Stimulated activated CD4-positive, alpha-beta T cell treated with anti-CD3 and anti-CD28 coated beads, Interleukin-12 subunit alpha, Interleukin-12 subunit beta, amount 100 ng/mL, for 48 hours (primary cell): Measurements from ENCODE around the gene PLBD2.
A peak's percentile ranks its signal among the peaks of the same experiment; 100 is the strongest.

Experiments
- DNase-seq, 3 donors: peaks; one replicate each; pipeline ENCODE4 v3.0.0-alpha.2; 2020; ENCODE audit warnings: low read depth in 2 of 3, low spot score in 1 of 3

The PLBD2 gene

DNA sequence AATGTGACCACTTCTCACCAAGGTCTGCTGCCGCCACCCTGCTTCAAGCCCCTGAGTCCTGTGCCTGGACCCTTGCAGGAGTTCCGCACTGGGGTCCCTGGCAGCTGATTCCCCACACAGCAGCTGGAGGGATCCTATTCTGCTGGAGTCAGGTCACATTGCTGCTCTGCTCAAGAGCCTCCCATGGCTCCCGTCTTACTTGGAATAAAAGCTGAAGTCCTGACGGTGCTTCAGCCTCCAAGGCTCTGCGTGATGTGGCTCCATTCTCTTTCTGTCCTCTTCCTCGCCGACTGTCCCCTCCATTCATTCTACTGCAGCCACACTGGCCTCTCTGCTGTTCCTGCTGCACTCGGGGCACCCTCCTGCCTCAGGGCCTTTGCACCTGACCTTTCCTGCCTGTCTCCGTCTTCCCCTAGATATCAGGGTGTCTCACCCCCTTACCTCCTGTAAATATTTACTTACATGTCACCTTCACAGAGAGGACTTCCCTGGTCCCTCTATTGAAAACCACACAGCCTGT, 56.2 kb downstream of the PLBD2 start:
- DNase-seq, result no peak

DNA sequence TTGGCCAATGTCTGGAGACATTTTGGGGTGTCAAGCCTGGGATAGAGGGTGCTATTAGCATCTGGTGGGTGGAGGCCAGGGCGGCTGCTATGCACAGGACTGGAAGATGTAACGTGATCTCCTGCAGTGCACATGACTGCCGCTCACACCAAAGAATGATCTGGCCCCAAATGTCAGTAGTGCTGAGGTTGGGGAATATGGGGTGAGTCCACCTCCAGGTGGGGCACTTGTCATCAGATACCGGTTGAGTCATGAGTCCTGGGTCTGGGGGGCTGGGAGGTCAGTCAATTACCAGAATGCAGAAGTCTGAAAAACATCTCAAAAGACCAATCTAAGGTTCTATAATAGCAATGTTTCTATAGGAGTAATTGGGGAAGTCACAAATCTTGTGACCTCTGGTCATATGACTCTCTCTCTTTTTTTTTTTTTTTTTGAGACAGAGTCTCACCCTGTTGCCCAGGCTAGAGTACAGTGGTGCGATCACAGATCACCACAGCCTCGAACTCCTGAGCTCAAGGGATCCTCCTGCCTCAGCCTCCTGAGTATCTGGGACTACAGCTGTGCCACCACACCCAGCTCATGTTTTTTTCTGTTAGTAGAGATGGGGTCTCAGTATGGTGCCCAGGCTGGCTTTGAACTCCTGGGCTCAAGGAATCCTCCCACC, 57.8 kb downstream of the PLBD2 start:
- DNase-seq, result no peak

DNA sequence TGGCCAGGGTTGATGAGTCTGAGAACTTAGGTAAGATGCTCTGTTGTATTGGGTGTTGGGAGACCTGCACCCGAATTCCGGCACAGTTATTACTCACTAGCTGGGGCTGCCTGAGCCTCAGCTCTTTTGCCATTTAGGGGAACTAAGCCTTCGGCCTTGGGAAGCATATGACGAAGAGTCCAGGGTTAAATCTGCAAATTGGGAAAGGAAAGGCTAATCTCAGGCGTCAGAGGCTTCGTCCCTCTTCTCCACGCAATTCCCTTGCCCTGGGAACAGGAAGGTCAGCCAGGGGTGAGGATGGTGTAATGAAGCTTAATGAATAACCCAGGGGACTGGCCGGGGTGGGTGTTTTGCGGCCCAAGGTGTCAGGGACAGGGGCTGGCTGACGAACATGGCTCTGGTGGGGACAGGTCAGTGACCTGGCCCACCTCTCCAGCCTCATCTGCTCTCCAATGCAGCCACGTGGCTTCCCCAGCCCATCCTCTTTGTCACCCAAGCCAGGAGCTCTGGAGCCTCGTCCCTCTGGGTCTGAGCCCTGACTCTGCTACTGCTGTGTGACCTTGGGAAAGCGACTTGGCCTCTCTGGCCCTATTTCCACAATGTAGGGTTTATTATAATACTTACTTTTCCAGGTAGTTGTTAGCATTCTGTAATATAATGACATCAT, 60.0 kb downstream of the PLBD2 start:
- DNase-seq, result no peak

DNA sequence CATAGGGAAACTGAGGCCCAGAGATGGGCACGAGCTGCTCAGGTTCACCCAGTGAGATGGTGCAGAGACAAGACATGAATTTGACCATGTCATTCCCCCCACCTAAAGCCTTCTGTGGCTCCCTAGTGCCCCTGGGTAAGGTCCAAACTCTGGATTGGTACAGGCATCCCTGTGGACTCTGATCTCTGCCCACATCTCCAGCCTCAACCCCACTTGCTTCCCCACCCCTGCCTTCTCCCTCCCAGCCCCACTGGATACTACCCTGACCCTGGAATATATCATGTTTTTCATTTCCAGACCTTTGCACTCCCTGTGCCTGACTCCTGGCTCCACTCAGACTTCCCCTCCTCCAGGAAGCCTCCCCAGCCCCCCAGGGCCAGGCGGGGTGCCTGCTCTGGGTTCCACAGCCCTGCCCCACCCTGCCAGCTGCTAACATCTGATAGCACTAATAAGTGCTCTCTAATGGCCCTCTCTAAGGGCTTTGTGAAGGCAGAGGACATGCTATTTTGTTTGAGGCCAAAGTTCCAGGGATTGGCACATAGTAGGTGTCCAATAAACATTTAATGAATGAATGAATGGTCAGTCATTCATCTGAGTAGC, 62.7 kb downstream of the PLBD2 start:
- no peak for DNase-seq

DNA sequence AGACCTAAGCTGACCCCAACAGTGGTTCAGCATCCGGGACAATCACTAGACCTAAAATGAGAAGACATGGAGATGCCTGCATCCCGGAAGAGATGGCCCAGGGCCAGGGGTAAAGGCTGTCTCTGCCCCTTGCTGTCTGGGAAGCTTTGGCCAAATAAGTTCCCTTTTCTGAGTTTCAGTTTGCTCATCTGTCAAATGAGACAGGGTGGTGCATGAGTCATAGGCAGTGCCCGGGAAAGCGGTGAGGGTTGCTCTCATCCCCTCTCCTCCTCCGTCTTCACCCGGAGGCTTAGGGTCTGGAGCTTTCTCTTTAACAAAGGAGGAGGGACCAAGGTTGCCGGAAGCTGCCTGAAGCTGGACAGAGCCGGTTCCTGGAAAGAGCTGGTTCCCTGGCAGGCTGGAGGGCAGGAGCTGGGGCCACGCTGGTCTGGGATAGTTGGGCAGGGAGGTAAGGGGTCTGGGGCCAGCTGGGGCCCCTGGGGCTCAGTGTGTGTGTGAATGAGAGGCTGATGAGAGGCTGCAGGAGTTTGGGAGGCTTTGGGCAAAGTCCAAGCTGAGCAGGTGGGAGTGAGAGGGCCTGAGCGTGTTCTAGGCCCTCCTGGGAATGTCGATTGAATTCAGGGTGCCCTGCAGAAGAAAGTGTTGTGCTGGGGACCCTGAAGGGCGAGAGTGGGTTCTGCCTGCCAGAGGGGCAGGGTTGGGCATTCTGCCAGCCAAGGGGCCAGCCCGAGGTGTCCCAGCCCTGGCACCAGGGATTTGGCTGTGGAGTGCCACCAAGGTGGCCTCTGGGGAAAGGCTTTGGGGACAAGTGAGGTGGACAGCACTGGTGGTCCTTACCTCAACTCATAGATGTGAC, 63.9 kb downstream of the PLBD2 start, which contains the start of gene SDSL:
TSS of gene SDSL (plus strand) at position 351 of the 856 bp plus-strand sequence. CDS start 5,603 bp downstream, outside the sequence.
- peak; percentile 7 to 19 (median 9) for DNase-seq

DNA sequence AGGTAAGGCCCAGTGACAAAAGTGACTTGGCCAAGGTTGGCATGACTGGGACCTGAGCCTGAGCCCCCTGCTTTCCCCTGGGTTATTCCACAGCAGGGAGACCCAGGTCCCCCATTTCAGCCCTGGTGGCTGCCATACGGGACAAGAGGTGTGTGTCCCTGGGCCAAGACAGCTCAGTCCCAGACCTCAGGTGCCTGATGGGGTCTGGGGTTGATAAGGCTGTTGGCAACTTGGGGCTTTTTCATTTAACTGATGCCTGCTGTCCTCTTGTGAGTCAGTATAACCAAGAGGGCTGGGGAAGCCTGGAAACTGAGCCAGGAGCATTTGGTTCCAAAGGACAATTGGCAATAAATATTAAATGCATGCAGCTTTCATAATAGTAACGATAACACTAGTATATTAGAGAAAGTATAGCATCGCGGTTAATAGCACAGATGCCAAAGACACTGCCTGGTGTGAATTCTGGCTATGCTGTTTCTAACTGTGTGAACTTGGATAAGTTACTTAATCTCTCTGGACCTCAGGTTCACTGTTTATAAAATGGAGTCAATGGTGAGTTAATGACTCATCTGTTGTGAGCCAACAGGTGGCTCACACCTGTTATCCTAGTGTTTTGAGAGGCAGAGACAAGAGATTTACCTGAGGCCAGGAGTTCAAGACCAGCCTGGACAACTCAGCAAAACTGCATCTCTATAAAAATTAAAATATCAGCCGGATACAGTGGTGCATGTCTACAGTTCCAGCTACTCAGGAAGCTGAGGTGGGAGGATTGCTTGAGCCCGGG, 64.7 kb downstream of the PLBD2 start:
- DNase-seq, result no peak

DNA sequence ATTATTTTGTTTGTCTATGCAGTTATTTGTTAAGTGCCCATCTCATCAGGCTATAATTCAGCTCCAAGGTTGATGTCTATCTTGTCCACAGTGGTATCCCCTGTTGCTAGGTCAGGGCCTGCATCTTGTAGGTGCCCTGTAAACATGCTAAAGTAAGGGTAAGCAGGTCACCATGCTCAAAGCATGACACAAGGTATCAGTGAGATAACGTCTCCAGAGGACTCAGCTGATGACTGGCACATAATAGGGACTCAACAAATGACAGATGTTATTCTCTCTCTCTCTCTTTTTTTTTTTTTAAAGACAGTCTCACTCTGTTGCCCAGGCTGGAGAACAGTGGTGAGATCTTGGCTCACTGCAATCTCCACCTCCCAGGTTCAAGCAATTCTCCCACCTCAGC, 66.1 kb downstream of the PLBD2 start:
- DNase-seq, result no peak

DNA sequence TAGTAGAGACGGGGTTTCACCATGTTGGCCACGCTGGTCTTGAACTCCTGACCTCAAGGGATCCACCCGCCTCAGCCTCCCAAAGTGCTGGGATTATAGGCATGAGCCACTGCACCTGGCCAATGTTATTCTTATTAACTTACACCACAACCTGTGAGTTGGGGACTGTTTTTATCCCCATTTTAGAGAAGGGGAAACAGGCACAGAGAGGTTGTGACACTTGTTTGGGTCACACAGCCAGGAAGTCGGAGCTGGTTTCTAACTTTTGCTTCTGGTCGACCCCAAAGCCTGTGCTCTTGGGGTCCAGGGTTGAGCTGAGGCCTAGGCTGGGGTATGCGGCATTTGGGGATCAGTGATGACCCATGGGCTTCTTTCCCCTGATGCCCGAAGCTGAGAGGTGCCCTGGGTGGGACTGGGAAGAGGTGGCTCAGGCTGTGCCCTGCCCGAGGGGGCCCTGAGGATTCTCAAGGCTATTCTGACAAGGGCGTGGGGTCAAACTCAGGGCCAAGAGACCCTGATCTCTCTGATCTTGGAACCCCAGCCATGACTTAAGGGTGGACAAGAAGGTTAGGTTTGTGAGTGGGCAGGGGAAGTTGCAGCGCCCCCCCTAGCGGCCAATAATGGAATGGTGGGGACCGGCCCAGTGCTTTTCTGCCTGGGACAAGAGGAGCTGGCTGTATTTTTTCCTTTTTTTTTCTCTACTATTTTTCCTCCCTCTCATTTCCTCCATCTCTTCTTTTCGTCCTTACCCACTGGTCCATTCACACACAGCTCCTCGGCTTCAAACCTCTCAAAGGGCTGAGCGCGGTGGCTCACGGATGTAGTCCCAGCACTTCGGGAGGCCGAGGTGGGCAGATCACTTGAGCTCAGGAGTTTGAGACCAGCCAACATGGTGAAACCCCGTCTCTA, 66.8 kb downstream of the PLBD2 start:
- peak; percentile 30 to 62 (median 34) for DNase-seq

DNA sequence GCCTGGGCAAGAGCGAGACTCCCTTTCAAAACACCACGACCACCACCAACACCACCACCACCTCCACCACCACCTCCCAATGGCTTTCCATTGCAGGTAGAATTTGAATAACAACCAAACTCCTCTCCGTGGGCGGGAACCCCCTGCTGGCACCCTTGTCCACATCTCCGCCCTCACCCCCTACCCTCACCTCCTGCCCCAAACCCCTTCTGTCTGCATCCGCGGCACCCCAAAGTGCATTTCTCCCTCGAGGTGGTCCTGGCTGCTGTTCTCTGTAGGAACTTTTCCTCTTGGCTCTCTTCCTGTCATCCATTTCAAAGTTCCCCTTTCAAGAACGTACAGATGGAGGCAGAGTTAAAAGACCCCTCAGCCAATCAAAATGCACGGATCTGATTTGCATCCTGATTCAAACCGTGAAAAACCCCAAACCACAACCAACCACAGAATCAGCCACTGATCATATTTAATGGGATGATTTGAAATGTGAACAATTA, 67.6 kb downstream of the PLBD2 start:
- DNase-seq, result no peak

DNA sequence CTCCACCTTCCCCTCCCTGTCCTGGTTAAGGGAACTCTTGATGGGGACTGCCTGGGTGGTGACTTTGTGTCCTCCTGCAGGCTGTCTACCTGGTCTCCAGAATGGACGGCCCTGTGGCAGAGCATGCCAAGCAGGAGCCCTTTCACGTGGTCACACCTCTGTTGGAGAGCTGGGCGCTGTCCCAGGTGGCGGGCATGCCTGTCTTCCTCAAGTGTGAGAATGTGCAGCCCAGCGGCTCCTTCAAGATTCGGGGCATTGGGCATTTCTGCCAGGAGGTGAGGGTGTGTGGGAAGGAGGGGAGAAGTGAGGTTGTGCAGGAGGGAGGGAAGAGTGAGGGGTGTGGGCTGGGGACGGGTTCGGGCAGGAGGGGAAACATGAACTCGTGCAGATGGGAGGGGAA, 69.5 kb downstream of the PLBD2 start:
- DNase-seq, result no peak

DNA sequence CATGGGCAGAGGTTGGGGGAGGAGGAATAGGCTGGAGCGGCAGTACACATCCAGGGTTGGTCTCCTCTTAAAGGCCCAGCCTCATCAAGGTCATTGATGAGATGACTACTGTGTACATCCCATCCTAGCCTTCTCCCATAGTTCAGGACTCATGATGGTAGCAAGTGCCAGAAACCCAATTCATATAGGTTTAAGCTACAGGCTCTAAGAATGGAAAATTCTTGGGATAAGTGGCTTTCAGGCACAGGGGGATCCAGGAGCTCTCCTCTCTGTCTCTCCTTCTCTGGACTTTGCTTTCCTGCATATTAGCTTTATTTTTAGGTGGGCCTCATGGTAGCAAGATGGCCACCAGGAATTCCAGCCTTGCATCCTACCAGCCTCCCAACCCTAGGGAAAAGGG, 70.1 kb downstream of the PLBD2 start:
- DNase-seq, result no peak

DNA sequence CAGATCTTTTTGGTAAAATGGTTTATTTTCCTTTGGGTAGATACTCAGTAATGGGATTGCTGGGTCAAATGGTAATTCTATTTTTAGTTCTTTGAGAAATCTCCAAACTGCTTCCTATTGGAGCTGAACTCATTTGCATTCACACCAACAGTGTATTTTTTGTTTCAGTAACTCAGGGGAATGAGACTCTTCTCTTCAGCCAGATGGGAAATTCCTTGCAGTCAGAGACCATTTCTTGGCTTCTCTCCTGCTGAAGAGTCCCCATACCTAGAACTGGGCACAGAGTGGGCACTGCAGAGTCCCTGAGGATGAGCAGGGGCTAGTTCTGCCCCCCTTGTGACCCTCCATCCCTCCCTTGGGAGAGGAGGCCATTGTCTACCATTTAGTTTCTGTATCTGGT, 74.6 kb downstream of the PLBD2 start:
- DNase-seq, result no peak

DNA sequence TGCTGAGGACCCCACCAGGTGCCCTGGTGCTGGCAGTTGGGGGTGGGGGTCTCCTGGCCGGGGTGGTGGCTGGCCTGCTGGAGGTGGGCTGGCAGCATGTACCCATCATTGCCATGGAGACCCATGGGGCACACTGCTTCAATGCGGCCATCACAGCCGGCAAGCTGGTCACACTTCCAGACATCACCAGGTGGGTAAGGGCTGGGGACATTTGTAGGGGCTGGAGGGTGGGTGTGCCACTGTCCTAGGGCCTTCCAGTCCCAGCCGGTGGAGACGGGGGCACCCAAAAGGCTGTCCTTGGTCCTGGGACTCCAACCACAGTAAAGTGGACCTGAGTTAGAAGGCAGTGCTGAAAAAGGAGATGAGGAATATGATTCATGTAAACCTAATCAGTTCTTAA, 77.0 kb downstream of the PLBD2 start:
- DNase-seq, result no peak

DNA sequence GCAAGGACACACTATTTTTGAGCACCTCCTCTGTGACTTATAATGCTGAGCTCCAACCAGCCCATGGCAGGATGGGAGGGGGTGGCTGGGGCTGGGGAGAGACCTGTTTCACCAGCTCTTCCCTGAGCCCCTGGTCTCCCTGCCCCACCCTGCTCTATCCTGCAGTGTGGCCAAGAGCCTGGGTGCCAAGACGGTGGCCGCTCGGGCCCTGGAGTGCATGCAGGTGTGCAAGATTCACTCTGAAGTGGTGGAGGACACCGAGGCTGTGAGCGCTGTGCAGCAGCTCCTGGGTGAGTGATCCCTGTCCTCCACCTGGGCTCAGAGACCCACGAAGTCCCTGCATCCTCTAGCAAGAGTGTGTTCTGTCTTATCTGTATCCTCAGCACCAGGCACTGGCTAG, 78.2 kb downstream of the PLBD2 start:
- no peak for DNase-seq

DNA sequence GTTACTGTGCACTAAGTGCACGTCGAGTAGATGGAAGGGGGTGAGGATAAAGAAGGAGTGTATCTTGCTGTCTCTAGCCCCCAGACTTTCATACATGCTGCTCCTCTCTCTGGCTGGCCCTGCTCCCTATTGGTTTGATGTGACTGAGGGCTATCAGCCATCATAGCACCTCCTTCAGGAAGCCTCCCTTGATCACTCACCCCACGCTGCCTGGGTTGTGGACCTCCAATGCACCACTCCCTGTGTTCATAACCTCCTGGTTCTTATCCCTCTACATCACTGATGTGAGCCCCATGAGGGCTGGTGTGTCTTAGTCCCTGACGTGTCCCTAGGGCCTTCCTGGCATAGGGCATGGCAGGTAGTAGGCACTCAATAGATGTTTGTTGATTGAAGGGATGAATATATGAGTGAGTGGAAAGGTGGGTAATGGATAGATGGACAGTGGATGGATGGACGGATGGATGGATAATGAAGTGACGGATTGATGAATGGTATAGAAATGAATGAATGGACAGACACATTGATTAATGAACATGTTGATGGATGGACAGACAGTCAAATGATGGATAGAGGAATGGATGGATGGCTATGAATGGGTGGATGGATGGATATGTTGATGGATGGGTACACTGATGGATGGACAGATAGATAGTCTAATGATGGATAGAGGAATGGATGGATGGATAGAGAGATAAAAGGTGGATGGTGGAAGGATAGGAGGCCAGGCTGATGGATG, 78.8 kb downstream of the PLBD2 start:
- no peak for DNase-seq

DNA sequence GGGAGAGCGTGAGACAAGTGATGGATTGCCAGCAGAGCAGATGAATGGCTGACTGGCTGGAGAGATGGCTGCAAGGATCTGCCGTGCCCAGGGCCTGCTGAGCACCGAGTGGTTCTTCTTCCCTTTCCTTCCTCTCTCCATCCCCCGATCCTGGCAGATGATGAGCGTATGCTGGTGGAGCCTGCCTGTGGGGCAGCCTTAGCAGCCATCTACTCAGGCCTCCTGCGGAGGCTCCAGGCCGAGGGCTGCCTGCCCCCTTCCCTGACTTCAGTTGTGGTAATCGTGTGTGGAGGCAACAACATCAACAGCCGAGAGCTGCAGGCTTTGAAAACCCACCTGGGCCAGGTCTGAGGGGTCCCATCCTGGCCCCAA, 79.3 kb downstream of the PLBD2 start:
- no peak for DNase-seq

DNA sequence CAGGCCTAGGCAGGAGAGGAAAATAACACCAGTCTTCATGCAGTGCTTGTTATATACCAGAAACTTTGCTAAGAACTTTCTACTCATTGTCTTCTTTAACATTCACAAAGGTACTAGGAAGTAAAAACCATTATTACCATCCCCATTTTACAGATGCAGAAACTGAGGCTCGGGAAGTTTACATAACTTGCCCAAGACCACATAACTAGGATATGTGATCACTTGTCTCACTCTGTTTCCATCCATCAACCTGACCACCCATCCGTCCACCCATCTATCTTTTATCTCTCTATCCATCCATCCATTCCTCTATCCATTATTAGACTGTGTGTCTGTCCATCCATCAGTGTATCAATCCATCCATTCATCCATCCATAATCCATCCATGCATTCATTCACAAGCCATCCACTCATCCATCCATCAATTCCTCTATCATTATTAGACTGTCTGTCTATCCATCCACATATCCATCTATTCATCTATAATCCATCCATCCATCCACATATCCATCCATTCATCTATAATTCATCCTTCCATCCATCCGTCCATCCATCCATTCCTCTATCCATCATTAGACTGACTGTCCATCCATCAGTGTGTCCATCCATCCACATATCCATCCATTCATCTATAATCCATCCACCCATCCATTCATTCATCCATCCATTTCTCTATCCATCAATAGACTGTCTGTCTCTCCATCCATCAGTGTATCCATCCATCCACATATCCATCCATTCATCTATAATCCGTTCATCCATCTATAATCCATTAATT, 80.3 kb downstream of the PLBD2 start:
- DNase-seq, result no peak

DNA sequence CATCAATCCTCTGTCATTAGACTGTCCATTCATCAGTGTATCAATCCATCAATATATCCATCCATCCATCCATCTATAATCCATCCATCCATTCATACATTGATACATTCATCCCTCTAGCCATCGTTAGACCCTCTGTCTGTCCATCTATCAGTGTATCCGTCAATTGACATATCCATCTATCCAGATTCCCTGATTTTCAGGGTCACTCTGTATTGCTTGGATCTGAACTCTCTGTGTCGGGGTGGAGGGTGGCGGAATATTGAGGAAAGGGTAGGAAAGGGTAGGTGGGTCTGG, 80.9 kb downstream of the PLBD2 start:
- no peak for DNase-seq
